Spleen (tissue), 7 donors: ENCODE results near the gene IGLL5.

ENCODE experiments used
- POLR2AphosphoS5 ChIP-seq, 3 donors: sonication (generic); formaldehyde crosslinking; IDR thresholded peaks; one replicate each; pipeline ENCODE4 v1.5.1; 2017; ENCODE audit warnings: antibody characterized with exemption in 3 of 3
- TF ChIP-seq, protein P1 (sequence below), 11 experiments: fragments of 200-600 bp in 7 of 11; fragments of 450-650 bp in 4 of 11; sonication (generic) in 4 of 11; IDR thresholded peaks in 8 of 11; conservative IDR thresholded peaks in 3 of 11; 1 replicate in 7 of 11; 2 replicates in 4 of 11; pipeline versions ENCODE4 v1.4.0 to v1.8.0; 2016 to 2021; ENCODE audit warnings: antibody characterized with exemption in 11 of 11, inconsistent platforms in 4 of 11, mild to moderate bottlenecking in 1 of 11
- donor health status: DM: no; HTN: no; CAD: no; lungs with moderate emphysema.
- donor health status: DM: no; HTN: no; CAD: no.
- donor health status: DM: no; HTN: no; CAD: no.

GRCh38 chr22:22906907-22907550 lies 19.4 kb downstream of the IGLL5 start:
- TF ChIP-seq, protein P1, sequence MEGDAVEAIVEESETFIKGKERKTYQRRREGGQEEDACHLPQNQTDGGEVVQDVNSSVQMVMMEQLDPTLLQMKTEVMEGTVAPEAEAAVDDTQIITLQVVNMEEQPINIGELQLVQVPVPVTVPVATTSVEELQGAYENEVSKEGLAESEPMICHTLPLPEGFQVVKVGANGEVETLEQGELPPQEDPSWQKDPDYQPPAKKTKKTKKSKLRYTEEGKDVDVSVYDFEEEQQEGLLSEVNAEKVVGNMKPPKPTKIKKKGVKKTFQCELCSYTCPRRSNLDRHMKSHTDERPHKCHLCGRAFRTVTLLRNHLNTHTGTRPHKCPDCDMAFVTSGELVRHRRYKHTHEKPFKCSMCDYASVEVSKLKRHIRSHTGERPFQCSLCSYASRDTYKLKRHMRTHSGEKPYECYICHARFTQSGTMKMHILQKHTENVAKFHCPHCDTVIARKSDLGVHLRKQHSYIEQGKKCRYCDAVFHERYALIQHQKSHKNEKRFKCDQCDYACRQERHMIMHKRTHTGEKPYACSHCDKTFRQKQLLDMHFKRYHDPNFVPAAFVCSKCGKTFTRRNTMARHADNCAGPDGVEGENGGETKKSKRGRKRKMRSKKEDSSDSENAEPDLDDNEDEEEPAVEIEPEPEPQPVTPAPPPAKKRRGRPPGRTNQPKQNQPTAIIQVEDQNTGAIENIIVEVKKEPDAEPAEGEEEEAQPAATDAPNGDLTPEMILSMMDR (IDR thresholded peaks at IDR 0.05 in 8 of 11, conservative IDR thresholded peaks at IDR 0.05 in 3 of 11) = no peak
- TF ChIP-seq POLR2AphosphoS5 (IDR thresholded peaks at IDR 0.05) = no peak
